ENCODE data around the gene HDAC4.

Gene HDAC4

GRCh38 chr2:239267288-239267951 is 133.4 kb downstream of the HDAC4 start:
- peak; percentile 70 for DNase-seq (ENCODE audit: low read depth)

- DNase-seq (ENCODE audit: low read depth) = no peak
Measured at GRCh38 chr2:239266779-239267287, 134.0 kb downstream of the HDAC4 start.

GRCh38 chr2:239266434-239266766 is 134.4 kb downstream of the HDAC4 start:
- DNase-seq (ENCODE audit: low read depth) = no peak

DNA sequence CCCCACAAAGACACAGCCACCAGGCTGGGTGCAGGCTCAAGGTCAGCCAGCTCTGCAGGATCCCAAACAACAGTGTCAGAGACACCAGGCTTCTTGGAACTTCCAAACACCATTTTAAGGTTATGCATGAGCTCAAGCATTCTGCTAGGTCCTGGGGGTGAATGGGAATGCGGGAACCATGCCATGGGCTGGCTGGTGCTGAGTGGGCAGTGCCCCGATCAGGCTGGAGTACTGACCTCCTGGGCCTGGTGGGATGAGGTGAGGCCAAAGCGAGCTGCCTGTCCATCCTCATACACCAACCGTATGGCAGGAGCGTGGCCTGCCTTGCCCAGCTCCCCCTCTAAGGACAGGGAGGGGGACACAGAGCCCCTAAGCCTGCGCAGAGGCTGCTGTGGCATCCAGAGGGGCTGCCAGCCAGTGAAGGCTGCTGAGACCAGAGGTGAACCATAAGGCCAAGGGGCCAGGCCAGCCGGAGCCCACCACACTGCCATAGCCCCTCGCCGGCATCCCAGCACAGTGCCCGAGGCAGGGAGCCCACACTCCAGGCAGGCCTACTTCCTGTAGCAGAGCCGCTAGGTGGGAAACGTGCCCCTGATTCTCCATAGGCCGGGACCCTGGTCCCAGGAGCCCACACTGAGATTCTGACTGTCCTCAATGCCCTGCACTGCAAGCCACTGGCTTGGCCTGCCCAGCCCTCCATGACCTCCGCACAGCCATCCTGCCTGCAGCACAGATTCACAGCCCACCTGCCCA is 135.0 kb downstream of the HDAC4 start:
- DNase-seq (ENCODE audit: low read depth) = no peak

GRCh38 chr2:239264838-239265651 is 135.8 kb downstream of the HDAC4 start:
- DNase-seq (ENCODE audit: low read depth) = no peak

DNA sequence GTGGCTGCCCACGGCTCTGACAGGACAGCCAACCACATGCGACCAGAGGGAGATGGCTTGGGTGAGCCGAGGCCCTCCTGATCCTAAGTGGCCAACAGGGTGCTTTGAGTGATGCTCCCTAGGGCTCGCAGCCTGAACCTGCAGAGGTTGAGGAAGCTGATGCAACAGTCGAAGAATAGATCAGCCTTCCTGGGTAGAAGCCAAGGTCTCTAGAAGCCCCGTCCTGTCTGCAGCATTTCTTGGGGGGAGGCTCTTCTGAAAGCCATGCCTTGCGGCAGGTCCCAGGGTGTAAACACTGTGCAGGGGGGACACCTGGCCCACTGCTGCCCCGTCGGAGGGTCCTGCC is 136.4 kb downstream of the HDAC4 start:
- no peak for DNase-seq (ENCODE audit: low read depth)

DNA sequence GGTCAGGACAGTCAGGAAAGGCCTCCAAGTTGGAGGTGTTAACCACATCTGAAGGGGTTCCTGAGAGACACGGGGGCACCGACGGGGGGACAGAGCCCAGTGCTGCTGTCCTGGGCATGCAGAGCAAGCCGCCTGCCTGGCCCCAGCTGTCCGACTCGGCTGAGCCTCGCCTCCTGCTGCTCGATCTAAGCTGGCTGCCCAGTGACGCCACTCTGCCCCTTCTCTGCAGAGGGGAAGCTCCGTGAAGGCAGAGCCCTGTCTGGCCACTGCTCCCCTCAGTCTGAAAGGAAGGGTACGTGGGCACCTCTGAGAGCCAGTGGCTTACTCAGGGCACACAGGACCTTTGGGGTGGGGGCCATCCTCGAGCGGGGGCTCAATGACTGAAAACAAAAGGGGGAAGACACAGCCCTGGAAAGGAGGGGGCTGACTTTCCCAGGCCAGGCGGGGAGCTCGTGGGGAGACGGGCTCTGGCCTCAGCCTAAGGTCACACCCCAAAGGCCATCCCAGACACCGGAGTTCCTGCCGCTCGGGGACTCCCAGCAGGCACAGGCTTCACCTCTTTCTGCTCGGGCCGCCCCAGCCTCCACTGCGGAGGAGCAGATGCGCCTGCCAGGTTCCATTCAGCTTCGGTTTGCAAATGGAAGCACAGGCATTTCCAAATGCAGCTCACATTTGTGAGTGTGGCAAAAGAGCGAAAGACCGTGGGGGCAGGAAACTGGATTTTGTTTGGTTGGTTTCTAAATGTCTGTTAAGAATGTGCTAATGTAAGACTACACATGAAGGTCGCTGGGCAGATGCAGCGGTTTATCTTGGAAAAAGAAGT is 136.9 kb downstream of the HDAC4 start:
- DNase-seq (ENCODE audit: low read depth) = no peak

GRCh38 chr2:239263231-239263630 is 137.6 kb downstream of the HDAC4 start:
- DNase-seq (ENCODE audit: low read depth) = no peak

- no peak for DNase-seq (ENCODE audit: low read depth)
Measured at GRCh38 chr2:239262484-239263230, 138.2 kb downstream of the HDAC4 start.

DNA sequence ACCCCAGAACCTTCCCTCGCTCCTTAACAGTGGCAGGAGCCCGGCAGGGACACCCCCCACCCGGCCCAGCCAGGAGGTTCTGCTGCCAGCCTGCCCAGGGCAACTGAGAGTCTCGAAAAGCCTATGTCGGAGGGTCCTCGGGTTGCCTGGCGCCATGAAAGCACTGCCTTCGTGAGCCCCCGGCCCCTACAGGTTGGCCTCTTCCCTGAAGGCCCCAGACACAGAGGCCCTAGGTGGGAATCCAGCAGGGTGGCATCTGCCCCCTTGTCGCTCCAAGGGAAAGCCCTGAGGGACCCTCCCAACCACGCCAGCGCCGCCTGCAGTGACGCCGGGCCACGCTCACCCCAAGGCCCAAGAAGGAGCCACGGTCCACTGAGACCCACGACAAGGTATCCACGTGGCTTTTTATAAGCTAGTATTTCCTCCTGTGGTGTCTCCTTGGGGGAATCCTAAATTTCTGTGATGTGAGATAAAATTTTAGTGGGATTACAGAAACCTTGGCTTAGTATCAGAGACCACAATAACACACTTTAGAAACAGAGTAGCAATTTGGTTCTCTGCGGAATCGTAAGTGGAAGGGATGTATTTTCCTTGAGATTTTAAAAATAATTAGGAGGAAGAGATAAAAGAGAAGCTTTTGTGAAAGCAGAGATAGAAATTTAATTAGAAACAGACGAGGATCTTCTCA is 138.9 kb downstream of the HDAC4 start:
- DNase-seq (ENCODE audit: low read depth) = no peak

- no peak for DNase-seq (ENCODE audit: low read depth)
Measured at GRCh38 chr2:239261356-239261755, 139.5 kb downstream of the HDAC4 start.

DNA sequence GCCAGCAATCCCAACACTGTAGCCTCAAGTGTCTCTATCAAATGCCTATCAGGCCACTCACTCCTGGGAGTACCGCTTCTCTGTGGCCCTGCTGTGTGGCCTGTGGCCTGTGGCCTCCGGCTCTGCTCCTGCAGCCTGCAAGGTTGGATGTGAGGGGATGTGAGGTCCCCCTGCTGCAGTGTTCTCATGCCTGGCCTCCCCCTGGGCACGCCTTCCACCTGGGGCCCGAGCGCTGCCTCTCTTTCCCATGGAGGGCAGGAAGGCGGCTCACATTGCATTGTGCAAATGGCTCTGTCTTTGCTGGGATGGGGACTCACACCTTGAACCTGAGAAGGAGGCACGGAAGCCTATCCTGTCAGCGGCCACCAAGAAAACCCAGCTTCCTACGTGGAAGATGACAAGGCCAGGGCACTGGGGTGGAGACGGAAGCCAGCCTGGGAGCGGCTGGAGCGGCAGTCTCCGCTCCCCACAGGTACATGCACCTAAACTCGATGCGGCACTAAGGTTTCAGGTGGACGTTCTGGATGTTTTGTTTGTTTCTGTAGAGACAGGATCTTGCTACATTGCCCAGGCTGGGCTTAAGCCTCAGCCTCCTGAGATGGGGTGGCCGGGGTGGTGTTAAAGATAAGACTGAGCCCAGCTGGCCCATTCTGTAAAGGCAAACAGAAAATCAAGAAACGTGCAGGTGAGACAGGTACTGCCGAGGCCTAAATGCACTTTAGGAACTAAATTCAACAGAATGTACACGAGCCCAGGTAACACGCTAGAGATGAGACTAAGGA is 140.1 kb downstream of the HDAC4 start:
- DNase-seq (ENCODE audit: low read depth) = no peak

DNA sequence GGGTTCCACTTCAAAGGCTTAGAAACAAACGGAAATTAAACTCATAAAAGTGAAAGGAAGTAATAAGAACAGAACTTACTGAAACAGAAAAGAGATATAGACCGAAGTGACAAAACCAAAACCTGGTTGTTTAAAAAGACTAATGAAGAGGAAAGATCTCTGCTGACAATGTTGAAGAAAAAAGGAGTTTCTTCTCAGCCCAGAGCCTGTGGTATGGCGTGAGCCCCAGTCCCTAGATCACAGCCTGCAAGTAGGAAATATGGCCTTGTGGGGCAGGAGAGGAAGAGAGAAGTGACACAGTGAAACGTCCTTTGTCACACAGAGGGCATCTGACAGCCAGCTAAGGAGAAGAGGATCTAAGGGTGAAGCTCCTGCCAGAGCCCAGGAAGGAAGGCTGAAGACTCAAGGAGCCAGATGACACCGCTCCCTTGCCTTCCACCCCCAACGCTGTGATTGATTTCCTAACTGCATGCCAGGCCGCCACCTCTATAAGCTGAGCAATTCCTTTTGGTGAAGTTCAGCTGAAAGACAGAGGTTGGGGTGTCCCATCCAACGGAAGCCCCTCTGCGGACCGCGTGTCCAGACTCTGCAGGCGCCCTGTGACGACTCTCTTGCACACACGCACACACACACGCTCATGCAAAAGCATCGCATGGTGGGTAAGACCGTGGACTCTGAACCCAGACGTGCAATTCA is 141.1 kb downstream of the HDAC4 start:
- DNase-seq (ENCODE audit: low read depth) = no peak

- no peak for DNase-seq (ENCODE audit: low read depth)
Measured at GRCh38 chr2:239259173-239259572, 141.6 kb downstream of the HDAC4 start.

DNA sequence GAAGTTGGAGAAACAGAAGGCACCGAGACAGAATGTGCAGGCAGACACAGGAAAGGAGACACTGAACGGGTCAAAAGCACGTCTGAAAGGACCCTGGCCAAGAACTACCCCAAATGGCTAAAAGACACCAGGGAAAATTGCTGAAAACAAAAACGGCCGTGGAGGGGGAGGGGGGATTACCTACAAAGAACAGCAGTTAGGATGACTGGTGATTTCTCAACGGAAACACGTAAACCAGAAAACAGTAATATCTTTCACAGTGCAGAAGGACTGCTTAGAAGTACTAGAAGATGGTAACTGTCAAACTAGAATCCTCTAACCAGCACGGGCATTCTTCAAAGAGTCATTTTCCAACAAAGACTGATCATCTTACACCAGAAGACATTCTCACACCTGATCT is 142.6 kb downstream of the HDAC4 start:
- DNase-seq (ENCODE audit: low read depth) = no peak

DNA sequence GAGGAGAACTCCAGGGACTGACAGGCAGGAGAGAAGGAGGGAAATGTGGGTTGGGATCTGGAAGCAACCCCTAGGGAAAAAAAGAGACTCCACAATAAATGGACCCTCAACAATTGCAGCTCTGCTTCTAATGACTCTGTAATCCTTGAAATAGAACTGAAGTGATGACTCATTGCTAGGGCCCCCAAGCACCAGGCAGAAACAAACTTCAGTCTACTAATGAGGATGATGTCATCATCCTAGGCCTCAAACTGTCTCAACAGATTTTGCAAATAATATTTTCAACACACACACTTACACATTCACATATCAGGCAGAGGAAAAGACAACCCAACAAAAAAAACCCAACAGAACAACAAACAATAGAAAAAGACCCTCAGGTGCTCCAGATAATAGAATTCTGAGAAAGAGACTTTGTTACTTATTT is 143.3 kb downstream of the HDAC4 start:
- DNase-seq (ENCODE audit: low read depth) = no peak

- no peak for DNase-seq (ENCODE audit: low read depth)
Measured at GRCh38 chr2:239256350-239256743, 144.5 kb downstream of the HDAC4 start.

GRCh38 chr2:239255628-239256349 is 145.0 kb downstream of the HDAC4 start:
- DNase-seq (ENCODE audit: low read depth) = no peak

DNA sequence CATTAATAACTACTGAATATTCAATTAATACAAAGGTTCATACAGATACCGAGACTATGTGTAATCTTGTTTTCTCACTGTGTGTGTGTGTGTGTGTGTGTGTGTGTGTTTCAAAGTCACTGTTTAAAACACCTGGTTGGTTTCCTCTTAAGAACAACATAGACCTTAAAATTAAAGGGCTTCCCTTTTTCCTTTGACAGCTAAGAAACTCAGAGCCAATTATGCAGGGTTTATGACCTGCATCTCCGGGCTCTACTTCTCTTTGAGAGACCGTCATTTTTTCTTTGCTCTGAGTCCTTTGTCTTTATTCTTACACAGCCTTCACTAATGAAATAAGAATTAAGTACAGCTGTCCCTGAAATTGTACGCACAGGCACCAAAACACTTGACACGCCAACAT is 145.6 kb downstream of the HDAC4 start:
- DNase-seq (ENCODE audit: low read depth) = no peak
